ENCODE results near the gene KCNG2. TPM values are rescaled to one million over a fixed set of nuclear protein-coding genes. Genes with fewer than 3 reads are reported as not detected.

The KCNG2 gene
- total RNA-seq, 1 donor: not detected

- Histone ChIP-seq H3K9me3 (ENCODE audit: low read depth, low read length) (no peaks in the 10 kb centered on the region), H3K4me3 (ENCODE audit: insufficient read depth, low read length) (no peak overlapping the region), H4K20me1 (ENCODE audit: insufficient read depth, low read length) (peaks cover 4% of the 10 kb centered on the region), H2AFZ (ENCODE audit: low read length) (no peak overlapping the region), H3K4me2 (ENCODE audit: insufficient read depth, low read length) (no peak overlapping the region), H3K36me3 (ENCODE audit: insufficient read depth, low read length) (peaks cover 15% of the 10 kb centered on the region), H3K27ac (ENCODE audit: low read depth, low read length) (no peak overlapping the region), H3K4me1 (ENCODE audit: insufficient read depth, low read length) (no peaks in the 10 kb centered on the region), H3K79me2 (ENCODE audit: insufficient read depth, low read length) (no peaks in the 10 kb centered on the region), H3K27me3 (ENCODE audit: insufficient read depth, low read length) (no peaks in the 10 kb centered on the region)
- no peak for TF ChIP-seq CTCF (IDR thresholded peaks at IDR 0.05; ENCODE audit: extremely low read depth, low read depth, low read length)
- DNase-seq (ENCODE audit: insufficient read length, low spot score, missing footprints): peak; percentile 26
Measured at GRCh38 chr18:79756143-79756500, 41.6 kb upstream of the KCNG2 start.

- Histone ChIP-seq H3K4me3 (ENCODE audit: insufficient read depth, low read length) (no peak overlapping the region), H3K27ac (ENCODE audit: low read depth, low read length) (no peak overlapping the region), H2AFZ (ENCODE audit: low read length) (no peak overlapping the region), H3K4me2 (ENCODE audit: insufficient read depth, low read length) (no peak overlapping the region), H3K27me3 (ENCODE audit: insufficient read depth, low read length) (no peaks in the 10 kb centered on the region), H4K20me1 (ENCODE audit: insufficient read depth, low read length) (peaks cover 4% of the 10 kb centered on the region), H3K36me3 (ENCODE audit: insufficient read depth, low read length) (peaks cover 15% of the 10 kb centered on the region), H3K79me2 (ENCODE audit: insufficient read depth, low read length) (no peaks in the 10 kb centered on the region), H3K9me3 (ENCODE audit: low read depth, low read length) (no peaks in the 10 kb centered on the region), H3K4me1 (ENCODE audit: insufficient read depth, low read length) (no peaks in the 10 kb centered on the region)
- TF ChIP-seq CTCF (IDR thresholded peaks at IDR 0.05; ENCODE audit: extremely low read depth, low read depth, low read length): no peak
- peak; percentile 47 for DNase-seq (ENCODE audit: insufficient read length, low spot score, missing footprints)
Measured at GRCh38 chr18:79756826-79757225, 40.9 kb upstream of the KCNG2 start.

GRCh38 chr18:79760348-79760747 lies 37.4 kb upstream of the KCNG2 start:
- H4K20me1 ChIP-seq (ENCODE audit: insufficient read depth, low read length): no peaks in the 10 kb centered on the region
- no peaks in the 10 kb centered on the region for H3K4me1 ChIP-seq (ENCODE audit: insufficient read depth, low read length)
- no peak overlapping the region for H3K27ac ChIP-seq (ENCODE audit: low read depth, low read length)
- no peak for TF ChIP-seq CTCF (IDR thresholded peaks at IDR 0.05; ENCODE audit: extremely low read depth, low read depth, low read length)
- no peaks in the 10 kb centered on the region for H3K27me3 ChIP-seq (ENCODE audit: insufficient read depth, low read length)
- H3K79me2 ChIP-seq (ENCODE audit: insufficient read depth, low read length): no peaks in the 10 kb centered on the region
- no peak overlapping the region for H3K4me3 ChIP-seq (ENCODE audit: insufficient read depth, low read length)
- no peaks in the 10 kb centered on the region for H3K36me3 ChIP-seq (ENCODE audit: insufficient read depth, low read length)
- H2AFZ ChIP-seq (ENCODE audit: low read length): no peak overlapping the region
- H3K4me2 ChIP-seq (ENCODE audit: insufficient read depth, low read length): no peak overlapping the region
- DNase-seq (ENCODE audit: insufficient read length, low spot score, missing footprints): no peak
- H3K9me3 ChIP-seq (ENCODE audit: low read depth, low read length): no peaks in the 10 kb centered on the region

GRCh38 chr18:79760881-79761280 lies 36.9 kb upstream of the KCNG2 start:
- Histone ChIP-seq H3K79me2 (ENCODE audit: insufficient read depth, low read length) (no peaks in the 10 kb centered on the region), H3K27ac (ENCODE audit: low read depth, low read length) (no peak overlapping the region), H3K4me2 (ENCODE audit: insufficient read depth, low read length) (no peak overlapping the region), H3K36me3 (ENCODE audit: insufficient read depth, low read length) (no peaks in the 10 kb centered on the region), H3K27me3 (ENCODE audit: insufficient read depth, low read length) (no peaks in the 10 kb centered on the region), H3K4me3 (ENCODE audit: insufficient read depth, low read length) (no peak overlapping the region), H3K9me3 (ENCODE audit: low read depth, low read length) (no peaks in the 10 kb centered on the region), H2AFZ (ENCODE audit: low read length) (no peak overlapping the region), H3K4me1 (ENCODE audit: insufficient read depth, low read length) (peaks cover 4% of the 10 kb centered on the region), H4K20me1 (ENCODE audit: insufficient read depth, low read length) (no peaks in the 10 kb centered on the region)
- no peak for TF ChIP-seq CTCF (IDR thresholded peaks at IDR 0.05; ENCODE audit: extremely low read depth, low read depth, low read length)
- peak; percentile 73 for DNase-seq (ENCODE audit: insufficient read length, low spot score, missing footprints)
